OCI-LY1 (cell line): ENCODE measurements around the gene CEMIP.

Experiments used
- CTCF ChIP-seq: fragments of 200-600 bp; sonication (generic), shearing (Covaris generic); IDR thresholded peaks from 2 replicates; pipeline ENCODE4 v1.5.1; 2017; ENCODE audit warnings: mild to moderate bottlenecking, antibody characterized with exemption, low read length, moderate library complexity, mixed read lengths
- EZH2 ChIP-seq: fragments of 200-600 bp; sonication (generic), shearing (Covaris generic); IDR thresholded peaks from 2 replicates; pipeline ENCODE4 v1.8.0; 2017; ENCODE audit warnings: borderline replicate concordance, mixed run types, mild to moderate bottlenecking, antibody characterized with exemption, low read length, moderate library complexity, mixed read lengths

DNA sequence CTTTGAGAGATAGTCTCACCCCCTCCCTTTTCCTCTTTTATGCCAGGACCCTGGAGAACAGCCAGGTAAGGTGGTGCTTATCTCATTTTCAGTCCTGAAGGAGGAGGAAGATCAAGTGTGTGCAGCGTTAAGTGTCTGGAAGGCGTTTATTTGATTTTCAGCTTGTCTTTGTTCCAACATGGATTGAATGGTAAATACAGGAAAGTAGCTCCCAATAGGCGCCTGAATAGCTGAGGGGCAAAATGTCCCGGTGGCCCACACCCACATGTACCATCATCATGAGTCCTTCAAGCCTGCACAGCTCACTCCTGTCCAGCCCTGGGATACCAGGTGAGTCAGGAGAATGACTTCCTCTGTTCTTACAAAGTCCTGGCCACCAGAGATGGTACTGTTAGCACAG, 73.5 kb downstream of the CEMIP start:
- no peak for TF ChIP-seq CTCF
- TF ChIP-seq EZH2, result no peak
